ENCODE measurements around the gene TTLL11. TPM values are rescaled to one million over a fixed set of nuclear protein-coding genes. Genes with fewer than 3 reads are reported as not detected.
A peak's percentile ranks its signal among the peaks of the same experiment; 100 is the strongest.

The TTLL11 gene
- total and polyA plus RNA-seq, 8 donors, result 3.4 to 7.5 (median 5.5) TPM

- ATAC-seq (no peak), DNase-seq (no peak), FAIRE-seq (no peak)
- Histone ChIP-seq H3K4me1 (no peaks in the 10 kb centered on the region), H3K4me3 (no peak overlapping the region), H3K27ac (no peak overlapping the region), H3K36me3 (peaks cover 0 to 19% (median 13%) of the 10 kb centered on the region in 3 donors), H3K27me3 (no peaks in the 10 kb centered on the region), H3K9me3 (no peaks in the 10 kb centered on the region)
- TF ChIP-seq CTCF (IDR thresholded peaks at IDR 0.05), result no peak
- 87 to 93% methylated on average over 11 of the region's 11 CpGs for WGBS, 2 donors
- intact Hi-C loops (cut with DNase I), result no loop called here
Measured at GRCh38 chr9:121785673-121786542, 307.2 kb downstream of the TTLL11 start.

- Histone ChIP-seq H3K27me3 (no peaks in the 10 kb centered on the region), H3K36me3 (peaks cover 0 to 20% (median 13%) of the 10 kb centered on the region in 3 donors), H3K27ac (no peak overlapping the region), H3K4me3 (no peak overlapping the region), H3K9me3 (no peaks in the 10 kb centered on the region), H3K4me1 (no peaks in the 10 kb centered on the region)
- FAIRE-seq, result no peak
- 86 to 88% methylated on average over 17 of the region's 17 CpGs for WGBS, 2 donors
- intact Hi-C loops (cut with DNase I), result no loop called here
- no peak for ATAC-seq
- DNase-seq, result no peak
- TF ChIP-seq CTCF (IDR thresholded peaks at IDR 0.05), result no peak
Measured at GRCh38 chr9:121784731-121785411, 308.2 kb downstream of the TTLL11 start.

DNA sequence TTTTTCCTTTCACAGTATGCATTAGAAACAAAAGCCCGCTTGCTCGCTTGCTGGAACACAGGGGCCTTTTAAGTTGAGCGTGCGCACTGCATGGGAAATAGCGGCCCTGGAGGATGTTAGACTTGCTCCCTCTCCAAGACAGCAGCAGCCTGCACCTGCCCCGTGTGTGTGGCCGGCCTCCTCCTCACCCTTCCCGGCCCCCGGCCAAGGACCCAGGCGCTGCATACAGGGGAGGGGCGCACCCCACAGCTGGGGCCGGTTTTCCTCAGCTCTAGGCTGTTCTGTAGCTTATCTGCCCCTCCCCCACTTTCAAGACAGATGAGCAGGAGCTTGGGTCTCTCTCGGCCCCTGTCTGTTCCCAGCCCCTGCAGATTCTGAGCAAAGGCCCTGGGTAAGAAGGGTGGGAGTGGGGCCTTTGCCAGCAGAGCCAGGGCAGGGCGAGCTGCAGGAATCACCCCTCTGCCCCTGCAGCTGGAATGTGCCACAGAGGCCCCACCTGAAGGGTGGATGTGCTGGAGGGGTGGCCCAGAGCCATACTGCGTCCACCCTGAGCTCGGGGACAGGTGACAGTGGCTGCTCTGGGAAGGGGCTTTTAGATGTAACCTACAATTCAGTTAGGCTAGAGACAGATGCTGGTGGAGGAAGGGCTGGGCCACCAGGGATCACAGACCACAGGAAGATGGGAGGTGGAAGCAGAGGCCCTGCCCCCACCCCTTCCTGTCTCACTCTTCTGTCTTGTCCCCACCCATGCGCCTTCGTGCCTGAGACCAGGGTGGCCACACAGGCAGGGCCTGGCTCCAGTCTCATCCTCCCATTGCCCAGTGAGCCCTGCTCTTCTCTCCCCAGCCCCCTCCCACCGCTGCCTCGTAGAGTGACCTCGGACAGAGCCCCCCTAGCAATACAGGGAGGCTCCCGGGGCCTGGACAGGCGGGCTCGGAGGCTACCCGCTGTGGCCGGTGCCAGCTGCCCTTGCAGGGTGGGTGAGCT lies 309.3 kb downstream of the TTLL11 start:
- FAIRE-seq (no peak), ATAC-seq (no peak)
- intact Hi-C loops (cut with DNase I), result no loop called here

GRCh38 chr9:121783111-121783510 lies 310.0 kb downstream of the TTLL11 start:
- no peak for TF ChIP-seq CTCF (IDR thresholded peaks at IDR 0.05)
- Histone ChIP-seq H3K4me1 (no peaks in the 10 kb centered on the region), H3K27me3 (no peaks in the 10 kb centered on the region), H3K36me3 (peaks cover 0 to 20% (median 13%) of the 10 kb centered on the region in 3 donors), H3K4me3 (no peak overlapping the region), H3K9me3 (no peaks in the 10 kb centered on the region), H3K27ac (no peak overlapping the region)
- DNase-seq (no peak), FAIRE-seq (no peak), ATAC-seq (no peak)
- intact Hi-C loops (cut with DNase I), result no loop called here
- WGBS, 2 donors, result 91 to 92% methylated on average over 2 of the region's 2 CpGs

More for the DNA sequence above, 309.3 kb downstream of the TTLL11 start:
- Histone ChIP-seq H3K9me3 (no peaks in the 10 kb centered on the region), H3K27ac (no peak overlapping the region), H3K4me3 (no peak overlapping the region), H3K4me1 (no peaks in the 10 kb centered on the region), H3K36me3 (peaks cover 0 to 20% (median 13%) of the 10 kb centered on the region in 3 donors), H3K27me3 (no peaks in the 10 kb centered on the region)
- WGBS, 2 donors, result 89% methylated on average over 26 of the region's 26 CpGs
- DNase-seq, result peak in 1 of 6 donors; percentile 52
- no peak for TF ChIP-seq CTCF (IDR thresholded peaks at IDR 0.05)

Measured in pancreas (tissue), 10 donors.